C4-2B (cell line): ENCODE measurements around the gene ATL2.

Experiments used
- H3K27ac ChIP-seq: fragments of 450-650 bp; 2 replicates; pipeline ENCODE4 v1.5.1; 2017
- CTCF ChIP-seq: fragments of 450-650 bp; conservative IDR thresholded peaks from 2 replicates; pipeline ENCODE4 v1.5.1; 2017; ENCODE audit warnings: mild to moderate bottlenecking
- ZFX ChIP-seq: fragments of 450-650 bp; IDR thresholded peaks from 2 replicates; pipeline ENCODE4 v1.6.1; 2017

Gene ATL2

GRCh38 chr2:38268691-38269327, 108.3 kb downstream of the ATL2 start:
- no peak overlapping the region for H3K27ac ChIP-seq
- TF ChIP-seq CTCF (no peak), ZFX (no peak)

- TF ChIP-seq ZFX (no peak), CTCF (no peak)
- H3K27ac ChIP-seq: no peak overlapping the region
Observed at GRCh38 chr2:38268001-38268400, 109.1 kb downstream of the ATL2 start.

- TF ChIP-seq ZFX: no peak
- TF ChIP-seq CTCF: no peak
- no peak overlapping the region for H3K27ac ChIP-seq
Observed at GRCh38 chr2:38267270-38267925, 109.7 kb downstream of the ATL2 start.

GRCh38 chr2:38266382-38267061, 110.6 kb downstream of the ATL2 start:
- H3K27ac ChIP-seq: no peak overlapping the region
- no peak for TF ChIP-seq CTCF
- TF ChIP-seq ZFX: no peak

GRCh38 chr2:38265461-38265860, 111.6 kb downstream of the ATL2 start:
- TF ChIP-seq ZFX: no peak
- no peak for TF ChIP-seq CTCF

GRCh38 chr2:38264396-38265221, 112.5 kb downstream of the ATL2 start:
- no peak for TF ChIP-seq ZFX
- H3K27ac ChIP-seq: no peak overlapping the region

More at GRCh38 chr2:38265461-38265860, 111.6 kb downstream of the ATL2 start:
- H3K27ac ChIP-seq: no peak overlapping the region

GRCh38 chr2:38263293-38263692, 113.8 kb downstream of the ATL2 start:
- TF ChIP-seq ZFX (no peak), CTCF (no peak)
- H3K27ac ChIP-seq: no peak overlapping the region
